HG03103 (cell line): ENCODE data around the gene ARHGEF1.
"Not testable (repeated sequence)": the region's sequence is repeated elsewhere in the genome, so short reads cannot be mapped to it uniquely, and the experiment has no call there.

Experiments
- ATAC-seq: cut with Tn5 transposase; IDR thresholded peaks from one replicate; pipeline ENCODE4 v1.9.1; 2021; ENCODE audit warnings: low read depth; ENCODE audit not compliant: unreplicated experiment

The ARHGEF1 gene

DNA sequence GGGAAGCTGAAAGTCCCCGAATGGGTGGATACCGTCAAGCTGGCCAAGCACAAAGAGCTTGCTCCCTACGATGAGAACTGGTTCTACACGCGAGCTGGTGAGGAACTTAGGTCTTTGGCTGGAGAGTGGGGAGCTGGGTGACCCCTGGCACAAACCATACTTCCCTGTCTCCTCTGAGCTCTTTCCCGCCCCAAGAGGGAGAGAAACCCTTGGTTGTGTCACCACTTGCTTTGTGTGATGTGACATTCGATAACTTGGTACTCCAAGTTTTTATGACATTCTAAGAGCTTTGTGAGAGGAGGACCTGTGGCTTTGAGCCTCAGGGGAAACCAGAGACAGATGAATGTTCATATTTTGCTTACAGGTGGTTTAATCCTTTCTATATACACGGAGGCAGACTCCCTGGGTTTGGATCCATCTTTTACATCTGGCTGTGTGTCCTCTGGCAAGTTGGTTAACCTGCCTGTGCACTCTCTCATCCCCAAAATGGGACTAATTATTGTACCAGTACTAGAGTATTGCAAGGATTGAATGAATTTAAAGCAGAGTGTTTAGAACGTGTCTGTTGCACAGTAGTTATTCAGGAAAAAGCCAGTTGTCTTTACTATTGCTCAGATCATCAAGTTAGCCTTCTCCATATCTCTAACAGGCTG lies 21.7 kb upstream of the ARHGEF1 start:
- ATAC-seq: no peak

GRCh38 chr19:41861846-41862245 lies 21.1 kb upstream of the ARHGEF1 start:
- no peak for ATAC-seq

DNA sequence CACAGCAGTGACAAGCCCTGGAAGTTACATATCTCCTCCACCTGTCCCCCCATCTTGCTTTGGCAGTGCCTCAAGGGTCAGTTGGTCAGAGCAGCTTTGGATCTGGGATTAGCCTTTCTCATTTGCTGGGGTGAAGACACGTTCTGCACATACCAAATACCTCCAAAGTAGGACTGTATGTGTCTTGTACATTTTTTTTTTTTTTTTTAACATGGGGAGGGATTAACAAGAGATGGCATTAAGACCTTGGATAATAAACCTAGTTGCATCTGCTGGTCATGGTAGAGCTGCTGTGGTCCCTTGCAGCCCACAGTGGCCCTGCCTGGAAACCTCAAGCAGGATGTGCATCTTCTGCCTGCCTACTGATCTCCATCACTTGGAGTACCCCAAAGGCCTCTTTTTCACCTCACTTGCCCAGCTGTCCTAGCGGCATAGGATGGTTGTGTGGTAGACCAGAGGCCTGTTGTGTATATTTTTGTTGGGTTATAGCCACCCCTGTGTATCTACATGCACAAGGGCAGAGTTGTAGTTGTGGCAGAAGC lies 20.5 kb upstream of the ARHGEF1 start:
- no peak for ATAC-seq

- ATAC-seq: no peak
Observed at GRCh38 chr19:41863209-41863931, 19.6 kb upstream of the ARHGEF1 start.

DNA sequence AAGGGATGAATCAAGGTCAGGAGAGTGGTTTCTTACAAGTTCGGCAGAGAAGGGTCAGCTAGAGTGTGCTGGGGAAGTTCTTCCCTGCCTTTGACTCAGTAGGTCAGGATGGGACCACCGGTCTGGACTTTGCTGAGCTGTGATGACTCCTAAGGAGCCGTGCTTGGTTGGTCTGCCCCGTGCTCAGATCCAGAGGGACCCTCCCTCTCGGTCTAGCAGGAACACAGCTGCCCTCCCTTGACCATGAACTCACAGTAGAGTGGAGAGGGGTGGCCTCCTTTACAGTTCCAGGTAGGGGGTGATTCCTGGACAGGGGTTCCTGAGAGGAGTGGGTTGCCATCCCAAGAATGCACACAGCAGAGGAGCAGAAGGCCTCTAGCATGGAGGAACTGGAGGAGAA lies 18.6 kb upstream of the ARHGEF1 start:
- ATAC-seq: no peak

GRCh38 chr19:41866284-41866683 lies 16.7 kb upstream of the ARHGEF1 start:
- no peak for ATAC-seq

GRCh38 chr19:41868120-41868988 lies 14.6 kb upstream of the ARHGEF1 start:
- ATAC-seq: no peak

- ATAC-seq: no peak
Observed at GRCh38 chr19:41868989-41869300, 14.0 kb upstream of the ARHGEF1 start.

- ATAC-seq: no peak
Observed at GRCh38 chr19:41869374-41869955, 13.5 kb upstream of the ARHGEF1 start.

DNA sequence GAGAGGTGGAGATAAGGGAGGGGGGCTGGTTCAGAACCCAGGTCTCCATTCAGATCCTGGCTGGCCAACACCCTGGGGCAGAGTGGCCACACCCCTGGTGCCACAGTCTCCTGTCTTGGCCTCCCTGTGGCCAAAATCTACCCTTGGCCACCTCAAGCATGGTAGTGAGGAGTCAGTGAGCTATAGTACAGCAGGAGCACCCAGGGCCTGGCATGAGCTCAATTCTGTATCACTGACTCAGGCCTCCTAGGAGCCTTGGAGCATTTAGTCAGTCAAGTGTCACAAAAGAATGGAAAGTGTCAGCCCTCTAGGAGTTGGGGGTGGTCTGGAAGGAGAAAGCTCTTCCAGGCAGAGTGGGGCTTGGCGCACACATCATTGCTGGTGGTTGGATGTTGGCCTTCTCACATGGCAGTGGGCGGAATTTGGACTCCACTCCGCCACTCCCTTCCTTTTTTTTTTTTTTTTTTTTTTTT lies 12.5 kb upstream of the ARHGEF1 start:
- no peak for ATAC-seq

GRCh38 chr19:41871573-41872383 lies 11.2 kb upstream of the ARHGEF1 start:
- no peak for ATAC-seq

- no peak for ATAC-seq
Observed at GRCh38 chr19:41872384-41872774, 10.6 kb upstream of the ARHGEF1 start.

- ATAC-seq: no peak
Observed at GRCh38 chr19:41872775-41873647, 10.0 kb upstream of the ARHGEF1 start.

- not testable (repeated sequence) for ATAC-seq
Observed at GRCh38 chr19:41875973-41876372, 7.0 kb upstream of the ARHGEF1 start.

DNA sequence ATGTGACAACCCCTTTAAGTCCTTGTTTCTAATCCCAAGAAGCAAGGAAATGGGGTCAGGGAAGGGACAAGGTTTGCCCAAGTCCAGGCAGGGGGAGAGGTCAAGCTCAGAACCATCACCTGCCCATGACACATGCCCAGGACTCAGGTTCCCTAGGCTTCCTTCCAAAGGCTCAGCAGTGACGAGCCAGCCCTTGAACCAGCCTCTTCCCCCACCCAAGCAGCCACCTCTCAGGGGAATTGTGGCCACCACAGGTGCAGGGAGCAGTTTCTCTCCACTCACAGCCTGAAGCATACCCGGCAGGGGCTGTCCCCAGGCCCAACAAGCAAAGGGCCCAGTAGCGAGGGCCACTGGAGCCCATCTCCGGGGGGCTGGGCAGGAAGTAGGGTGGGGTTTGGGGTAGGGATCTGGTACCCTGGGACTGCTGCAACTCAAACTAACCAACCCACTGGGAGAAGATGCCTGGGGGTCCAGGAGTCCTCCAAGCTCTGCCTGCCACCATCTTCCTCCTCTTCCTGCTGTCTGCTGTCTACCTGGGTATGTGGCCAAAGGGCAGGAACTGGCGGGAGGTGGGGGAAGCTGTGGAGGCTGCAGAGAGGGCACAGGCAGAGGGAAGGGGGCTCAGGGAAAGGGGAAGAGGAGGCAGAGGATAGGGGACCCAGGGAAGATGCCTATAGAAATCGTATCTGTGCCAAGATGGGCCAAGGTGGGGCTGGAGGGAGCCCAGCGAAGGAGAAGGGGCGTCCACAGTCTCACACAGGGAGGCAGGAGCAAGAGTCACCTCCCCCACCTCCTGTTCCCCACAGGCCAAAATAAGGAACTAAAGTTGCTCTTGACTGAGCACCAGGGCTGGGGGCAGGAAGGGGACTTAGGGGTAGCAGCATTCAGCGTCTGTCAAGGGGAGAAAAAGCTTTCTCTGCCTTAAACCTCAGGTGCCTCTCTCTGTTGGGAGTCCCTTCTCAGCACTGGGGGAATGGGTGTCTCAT lies 5.8 kb upstream of the ARHGEF1 start, which contains the start of gene CD79A:
Gene CD79A (plus strand): TSS at position 433 of the 986 bp plus-strand sequence. CDS start 26 bp downstream, at position 459.
- peak; percentile 51 for ATAC-seq

GRCh38 chr19:41877916-41878905 lies 4.8 kb upstream of the ARHGEF1 start:
- ATAC-seq: no peak
